Measurements from ENCODE around the gene KLHL28. TPM values are rescaled to one million over a fixed set of nuclear protein-coding genes. Genes with fewer than 3 reads are reported as not detected.

Gene KLHL28
- total RNA-seq, 4 donors from 2014 or later, result 1.00 to 22.1 (median 15.3) TPM

DNA sequence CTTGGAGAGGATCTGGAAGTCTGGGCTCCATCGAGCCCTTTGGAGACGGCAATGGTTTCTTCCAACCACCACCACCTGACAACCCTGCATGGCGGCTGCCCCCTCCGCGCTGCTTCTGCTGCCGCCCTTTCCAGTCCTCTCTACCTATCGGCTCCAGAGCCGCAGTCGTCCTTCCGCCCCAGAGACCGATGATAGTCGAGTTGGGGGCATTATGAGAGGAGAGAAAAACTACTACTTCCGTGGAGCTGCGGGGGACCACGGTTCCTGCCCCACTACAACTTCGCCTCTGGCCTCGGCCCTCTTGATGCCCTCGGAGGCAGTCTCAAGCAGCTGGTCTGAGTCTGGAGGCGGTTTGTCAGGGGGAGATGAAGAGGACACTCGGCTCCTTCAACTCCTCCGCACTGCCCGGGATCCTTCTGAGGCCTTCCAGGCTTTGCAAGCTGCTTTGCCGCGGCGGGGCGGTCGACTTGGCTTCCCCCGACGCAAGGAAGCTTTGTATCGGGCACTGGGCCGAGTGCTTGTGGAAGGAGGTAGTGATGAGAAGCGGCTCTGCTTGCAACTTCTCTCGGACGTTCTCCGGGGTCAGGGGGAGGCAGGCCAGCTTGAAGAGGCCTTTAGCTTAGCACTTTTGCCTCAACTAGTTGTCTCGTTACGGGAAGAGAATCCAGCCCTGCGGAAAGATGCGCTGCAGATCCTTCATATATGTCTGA is 742 bp upstream of the KLHL28 start:
- peak; percentile 54 for DNase-seq
- Histone ChIP-seq H3K4me1 (peaks cover 24 to 78% (median 47%) of the 10 kb centered on the region in 4 donors), H3K27me3 (no peaks in the 10 kb centered on the region), H3K9me3 (no peaks in the 10 kb centered on the region), H3K36me3 (no peaks in the 10 kb centered on the region), H3K4me3 (peak overlapping the region; percentile 65 to 77 (median 72)), H3K27ac (peak overlapping the region; percentile 90 to 97 (median 94))
- in situ Hi-C loops (cut with MboI; ENCODE audit: low pct_ligation_motif_present in 1 of 4, low pct_unique_long_range_greater_than_20kb in 1 of 4, low sequenced_read_pairs in 3 of 4), result loop anchor here in 2 of 4 donors (5.0 to 10.0 kb wide), 4 partner anchors 58 to 172 kb away; partner anchors contain the start of genes FKBP3 (in 2 of the 2) and FANCM (in 1 of the 2)
- TF ChIP-seq, protein P1, sequence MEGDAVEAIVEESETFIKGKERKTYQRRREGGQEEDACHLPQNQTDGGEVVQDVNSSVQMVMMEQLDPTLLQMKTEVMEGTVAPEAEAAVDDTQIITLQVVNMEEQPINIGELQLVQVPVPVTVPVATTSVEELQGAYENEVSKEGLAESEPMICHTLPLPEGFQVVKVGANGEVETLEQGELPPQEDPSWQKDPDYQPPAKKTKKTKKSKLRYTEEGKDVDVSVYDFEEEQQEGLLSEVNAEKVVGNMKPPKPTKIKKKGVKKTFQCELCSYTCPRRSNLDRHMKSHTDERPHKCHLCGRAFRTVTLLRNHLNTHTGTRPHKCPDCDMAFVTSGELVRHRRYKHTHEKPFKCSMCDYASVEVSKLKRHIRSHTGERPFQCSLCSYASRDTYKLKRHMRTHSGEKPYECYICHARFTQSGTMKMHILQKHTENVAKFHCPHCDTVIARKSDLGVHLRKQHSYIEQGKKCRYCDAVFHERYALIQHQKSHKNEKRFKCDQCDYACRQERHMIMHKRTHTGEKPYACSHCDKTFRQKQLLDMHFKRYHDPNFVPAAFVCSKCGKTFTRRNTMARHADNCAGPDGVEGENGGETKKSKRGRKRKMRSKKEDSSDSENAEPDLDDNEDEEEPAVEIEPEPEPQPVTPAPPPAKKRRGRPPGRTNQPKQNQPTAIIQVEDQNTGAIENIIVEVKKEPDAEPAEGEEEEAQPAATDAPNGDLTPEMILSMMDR (IDR thresholded peaks at IDR 0.05), result no peak
- no peak for TF ChIP-seq POLR2A (IDR thresholded peaks at IDR 0.05)
- TF ChIP-seq EP300 (IDR thresholded peaks at IDR 0.05; ENCODE audit: low read depth), result no peak
- no peak for TF ChIP-seq POLR2AphosphoS5 (IDR thresholded peaks at IDR 0.05)
- intact Hi-C loops (cut with DNase I; ENCODE audit: low total_unique reads), result loop anchor here (10.0 kb wide), 1 partner anchor 172 kb away; the partner anchor contains the start of genes FANCM and FKBP3
- 9% methylated on average over 38 of the region's 39 CpGs; no CpG with 5 or more reads in 1 of the 2 donors for WGBS, 2 donors (ENCODE audit: low coverage in 1 of 2)

DNA sequence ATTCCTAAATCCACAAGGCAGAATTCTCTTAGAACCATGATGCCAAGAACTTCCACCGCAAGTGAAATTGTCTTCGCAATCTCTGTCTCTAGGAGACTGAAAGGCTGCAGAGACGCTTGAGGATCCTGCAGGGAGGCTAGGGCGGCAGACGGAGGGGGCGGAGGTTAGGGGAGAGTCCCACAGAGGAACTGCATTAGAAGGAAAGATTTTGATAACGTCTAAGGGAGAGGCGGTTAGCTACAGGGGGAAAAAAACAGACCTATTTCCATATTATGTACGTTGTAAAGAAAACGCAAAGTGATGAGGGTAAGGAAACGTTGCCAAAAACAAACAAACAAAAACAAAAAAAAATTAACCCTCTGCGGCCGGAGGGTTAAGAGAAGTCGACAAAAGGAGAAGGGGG is 595 bp downstream of the KLHL28 start:
- 0% methylated on average over 8 to 14 of the region's 14 CpGs for WGBS, 2 donors (ENCODE audit: low coverage in 1 of 2)
- H3K9me3 ChIP-seq, result no peaks in the 10 kb centered on the region
- H3K4me1 ChIP-seq, result peaks cover 18 to 65% (median 38%) of the 10 kb centered on the region in 4 donors
- no peaks in the 10 kb centered on the region for H3K27me3 ChIP-seq
- peak overlapping the region; percentile 90 to 97 (median 94) for H3K27ac ChIP-seq
- TF ChIP-seq, protein P1 (IDR thresholded peaks at IDR 0.05), result peak in 1 of 5 experiments; percentile 9
- no peak for TF ChIP-seq EP300 (IDR thresholded peaks at IDR 0.05; ENCODE audit: low read depth)
- in situ Hi-C loops (cut with MboI; ENCODE audit: low pct_ligation_motif_present in 1 of 4, low pct_unique_long_range_greater_than_20kb in 1 of 4, low sequenced_read_pairs in 3 of 4) (loop anchor here in 2 of 4 donors (5.0 to 10.0 kb wide), 4 partner anchors 56 to 174 kb away; partner anchors contain the start of genes FKBP3 (in 2 of the 2) and FANCM (in 1 of the 2)), intact Hi-C loops (cut with DNase I; ENCODE audit: low total_unique reads) (loop anchor here (10.0 kb wide), 1 partner anchor 174 kb away; the partner anchor contains the start of genes FANCM and FKBP3)
- DNase-seq, result peak; percentile 72
- peak overlapping the region; percentile 27 to 77 (median 67) for H3K4me3 ChIP-seq
- H3K36me3 ChIP-seq, result no peaks in the 10 kb centered on the region

DNA sequence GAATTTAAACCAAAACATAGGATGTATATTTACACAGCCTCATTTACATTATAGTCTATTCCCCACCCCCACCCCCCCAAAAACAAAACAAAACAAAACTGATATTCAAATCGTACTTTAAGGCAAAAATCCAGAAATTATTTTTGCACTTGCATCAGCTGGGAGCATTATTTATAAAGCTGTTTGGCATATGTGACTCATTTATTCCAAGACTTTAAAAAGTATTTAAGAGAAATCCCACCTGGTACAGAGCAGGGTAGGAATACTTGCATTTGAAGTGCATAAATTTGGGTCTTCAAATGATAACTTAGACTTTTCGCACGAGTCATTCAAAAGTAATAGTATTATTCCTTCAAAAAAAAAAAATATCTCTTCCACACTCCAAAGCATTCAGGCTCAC is 1.1 kb downstream of the KLHL28 start:
- Histone ChIP-seq H3K4me3 (peak overlapping the region; percentile 27 to 77 (median 67)), H3K27ac (peak overlapping the region; percentile 90 to 97 (median 94)), H3K4me1 (peaks cover 15 to 64% (median 34%) of the 10 kb centered on the region in 4 donors), H3K27me3 (no peaks in the 10 kb centered on the region), H3K9me3 (no peaks in the 10 kb centered on the region), H3K36me3 (no peaks in the 10 kb centered on the region)
- 0 to 2% methylated on average over 1 to 3 of the region's 3 CpGs for WGBS, 2 donors (ENCODE audit: low coverage in 1 of 2)
- intact Hi-C loops (cut with DNase I; ENCODE audit: low total_unique reads) (loop anchor here (10.0 kb wide), 1 partner anchor 174 kb away; the partner anchor contains the start of genes FANCM and FKBP3), in situ Hi-C loops (cut with MboI; ENCODE audit: low pct_ligation_motif_present in 1 of 4, low pct_unique_long_range_greater_than_20kb in 1 of 4, low sequenced_read_pairs in 3 of 4) (loop anchor here in 2 of 4 donors (5.0 to 10.0 kb wide), 4 partner anchors 56 to 174 kb away; partner anchors contain the start of genes FKBP3 (in 2 of the 2) and FANCM (in 1 of the 2))
- no peak for DNase-seq
- no peak for TF ChIP-seq POLR2AphosphoS5 (IDR thresholded peaks at IDR 0.05)
- TF ChIP-seq, protein P1 (IDR thresholded peaks at IDR 0.05), result no peak
- TF ChIP-seq EP300 (IDR thresholded peaks at IDR 0.05; ENCODE audit: low read depth), result no peak
- no peak for TF ChIP-seq POLR2A (IDR thresholded peaks at IDR 0.05)

DNA sequence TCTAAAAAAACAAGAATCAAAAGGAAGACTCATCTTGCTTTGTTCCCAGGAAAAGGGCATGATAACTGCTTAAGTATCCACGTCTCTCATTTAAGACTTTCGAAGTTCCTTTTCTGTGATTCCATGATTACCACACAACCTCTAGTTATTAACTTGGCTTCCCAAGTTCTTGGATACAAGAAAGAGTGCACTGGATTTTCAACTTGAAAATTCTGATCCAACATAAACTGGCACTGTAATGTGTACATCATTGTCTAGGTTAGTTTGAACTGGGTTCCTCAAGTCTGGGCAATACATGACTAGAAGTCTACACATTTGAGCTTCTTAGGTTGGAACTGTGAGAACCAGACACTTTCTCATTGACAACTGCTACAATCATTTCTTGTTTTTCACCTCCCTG is 1.6 kb downstream of the KLHL28 start:
- peak overlapping the region in 3 of 4 donors; percentile 90 to 97 (median 97) for H3K27ac ChIP-seq
- DNase-seq, result no peak
- peak overlapping the region in 1 of 4 donors; percentile 69 for H3K4me3 ChIP-seq
- H3K36me3 ChIP-seq, result no peaks in the 10 kb centered on the region
- no peaks in the 10 kb centered on the region for H3K9me3 ChIP-seq
- H3K4me1 ChIP-seq, result peaks cover 15 to 64% (median 31%) of the 10 kb centered on the region in 4 donors
- in situ Hi-C loops (cut with MboI; ENCODE audit: low pct_ligation_motif_present in 1 of 4, low pct_unique_long_range_greater_than_20kb in 1 of 4, low sequenced_read_pairs in 3 of 4), result loop anchor here in 2 of 4 donors (5.0 to 10.0 kb wide), 4 partner anchors 55 to 175 kb away; partner anchors contain the start of genes FKBP3 (in 2 of the 2) and FANCM (in 1 of the 2)
- intact Hi-C loops (cut with DNase I; ENCODE audit: low total_unique reads), result loop anchor here (10.0 kb wide), 1 partner anchor 175 kb away; the partner anchor contains the start of genes FANCM and FKBP3
- no peaks in the 10 kb centered on the region for H3K27me3 ChIP-seq
- WGBS, 2 donors (ENCODE audit: low coverage in 1 of 2), result 36 to 51% methylated on average over 2 of the region's 2 CpGs
- TF ChIP-seq EP300 (IDR thresholded peaks at IDR 0.05; ENCODE audit: low read depth), result no peak
- TF ChIP-seq POLR2A (IDR thresholded peaks at IDR 0.05), result no peak
- TF ChIP-seq, protein P1 (IDR thresholded peaks at IDR 0.05), result no peak
